Measurements from ENCODE around the gene N4BP3.
A peak's percentile ranks its signal among the peaks of the same experiment; 100 is the strongest.

N4BP3 gene

GRCh38 chr5:178162481-178162880 lies 49.1 kb downstream of the N4BP3 start:
- H3K4me1 ChIP-seq (ENCODE audit: control insufficient read depth in 2 of 2, insufficient read depth in 2 of 2, low read length in 2 of 2), result peaks cover 5 to 7% of the 10 kb centered on the region in 2 donors
- H3K9me3 ChIP-seq (ENCODE audit: control insufficient read depth in 2 of 2, low read length in 2 of 2), result no peaks in the 10 kb centered on the region
- no peak overlapping the region for H3K4me3 ChIP-seq (ENCODE audit: low read length in 2 of 2)
- H3K36me3 ChIP-seq (ENCODE audit: control insufficient read depth in 2 of 2, insufficient read depth in 2 of 2, low read length in 2 of 2), result no peaks in the 10 kb centered on the region
- H3K9ac ChIP-seq (ENCODE audit: low read depth in 1 of 2, low read length in 2 of 2), result no peak overlapping the region
- H3K27ac ChIP-seq (ENCODE audit: low read depth in 2 of 2, low read length in 2 of 2), result no peak overlapping the region
- peaks cover 0 to 2% of the 10 kb centered on the region in 2 donors for H3K27me3 ChIP-seq (ENCODE audit: control insufficient read depth in 2 of 2, insufficient read depth in 2 of 2, low read length in 2 of 2)

- no peak overlapping the region for H3K9ac ChIP-seq (ENCODE audit: low read depth in 1 of 2, low read length in 2 of 2)
- peak overlapping the region; percentile 41 to 56 for H3K4me3 ChIP-seq (ENCODE audit: low read length in 2 of 2)
- peaks cover 0 to 2% of the 10 kb centered on the region in 2 donors for H3K27me3 ChIP-seq (ENCODE audit: control insufficient read depth in 2 of 2, insufficient read depth in 2 of 2, low read length in 2 of 2)
Observed at GRCh38 chr5:178163772-178164735, 50.7 kb downstream of the N4BP3 start.

GRCh38 chr5:178165581-178165980 lies 52.2 kb downstream of the N4BP3 start:
- Histone ChIP-seq H3K27me3 (ENCODE audit: control insufficient read depth in 2 of 2, insufficient read depth in 2 of 2, low read length in 2 of 2) (peaks cover 0 to 2% of the 10 kb centered on the region in 2 donors), H3K9ac (ENCODE audit: low read depth in 1 of 2, low read length in 2 of 2) (no peak overlapping the region), H3K9me3 (ENCODE audit: control insufficient read depth in 2 of 2, low read length in 2 of 2) (no peaks in the 10 kb centered on the region), H3K27ac (ENCODE audit: low read depth in 2 of 2, low read length in 2 of 2) (no peak overlapping the region), H3K4me3 (ENCODE audit: low read length in 2 of 2) (no peak overlapping the region), H3K36me3 (ENCODE audit: control insufficient read depth in 2 of 2, insufficient read depth in 2 of 2, low read length in 2 of 2) (no peaks in the 10 kb centered on the region), H3K4me1 (ENCODE audit: control insufficient read depth in 2 of 2, insufficient read depth in 2 of 2, low read length in 2 of 2) (peaks cover 5 to 7% of the 10 kb centered on the region in 2 donors)

More at GRCh38 chr5:178163772-178164735, 50.7 kb downstream of the N4BP3 start:
- H3K4me1 ChIP-seq (ENCODE audit: control insufficient read depth in 2 of 2, insufficient read depth in 2 of 2, low read length in 2 of 2), result peaks cover 5 to 7% of the 10 kb centered on the region in 2 donors
- H3K27ac ChIP-seq (ENCODE audit: low read depth in 2 of 2, low read length in 2 of 2), result no peak overlapping the region
- H3K9me3 ChIP-seq (ENCODE audit: control insufficient read depth in 2 of 2, low read length in 2 of 2), result no peaks in the 10 kb centered on the region
- H3K36me3 ChIP-seq (ENCODE audit: control insufficient read depth in 2 of 2, insufficient read depth in 2 of 2, low read length in 2 of 2), result no peaks in the 10 kb centered on the region

GRCh38 chr5:178170455-178170854 lies 57.1 kb downstream of the N4BP3 start:
- H3K27ac ChIP-seq (ENCODE audit: low read depth in 2 of 2, low read length in 2 of 2), result no peak overlapping the region
- no peak overlapping the region for H3K9ac ChIP-seq (ENCODE audit: low read depth in 1 of 2, low read length in 2 of 2)
- no peak overlapping the region for H3K4me3 ChIP-seq (ENCODE audit: low read length in 2 of 2)
- no peaks in the 10 kb centered on the region for H3K4me1 ChIP-seq (ENCODE audit: control insufficient read depth in 2 of 2, insufficient read depth in 2 of 2, low read length in 2 of 2)
- no peaks in the 10 kb centered on the region for H3K36me3 ChIP-seq (ENCODE audit: control insufficient read depth in 2 of 2, insufficient read depth in 2 of 2, low read length in 2 of 2)
- H3K9me3 ChIP-seq (ENCODE audit: control insufficient read depth in 2 of 2, low read length in 2 of 2), result no peaks in the 10 kb centered on the region
- H3K27me3 ChIP-seq (ENCODE audit: control insufficient read depth in 2 of 2, insufficient read depth in 2 of 2, low read length in 2 of 2), result no peaks in the 10 kb centered on the region

GRCh38 chr5:178174456-178174855 lies 61.1 kb downstream of the N4BP3 start:
- H3K4me3 ChIP-seq (ENCODE audit: low read length in 2 of 2), result no peak overlapping the region
- H3K27me3 ChIP-seq (ENCODE audit: control insufficient read depth in 2 of 2, insufficient read depth in 2 of 2, low read length in 2 of 2), result no peaks in the 10 kb centered on the region
- H3K27ac ChIP-seq (ENCODE audit: low read depth in 2 of 2, low read length in 2 of 2), result no peak overlapping the region
- H3K9ac ChIP-seq (ENCODE audit: low read depth in 1 of 2, low read length in 2 of 2), result no peak overlapping the region
- H3K4me1 ChIP-seq (ENCODE audit: control insufficient read depth in 2 of 2, insufficient read depth in 2 of 2, low read length in 2 of 2), result no peaks in the 10 kb centered on the region
- no peaks in the 10 kb centered on the region for H3K9me3 ChIP-seq (ENCODE audit: control insufficient read depth in 2 of 2, low read length in 2 of 2)
- no peaks in the 10 kb centered on the region for H3K36me3 ChIP-seq (ENCODE audit: control insufficient read depth in 2 of 2, insufficient read depth in 2 of 2, low read length in 2 of 2)

All from mucosa of rectum (tissue), 2 donors.